ENCODE data around the gene PTPRA. TPM values are rescaled to one million over a fixed set of nuclear protein-coding genes. Genes with fewer than 3 reads are reported as not detected.

PTPRA gene
- total and polyA plus RNA-seq, 4 donors: 8.7 to 24.3 (median 15.7) TPM

GRCh38 chr20:3068075-3068474, 194.8 kb downstream of the PTPRA start:
- 78% methylated on average over 8 of the region's 8 CpGs for WGBS
- Histone ChIP-seq H3K9ac (ENCODE audit: low read depth in 1 of 2, low read length in 2 of 2) (no peak overlapping the region), H3K9me3 (ENCODE audit: control insufficient read depth in 4 of 4, low read length in 3 of 4) (no peaks in the 10 kb centered on the region), H3K4me1 (ENCODE audit: control insufficient read depth in 4 of 4, insufficient read depth in 4 of 4, low read length in 3 of 4) (peaks cover 7 to 55% (median 42%) of the 10 kb centered on the region in 4 donors), H3K27me3 (ENCODE audit: control insufficient read depth in 4 of 4, insufficient read depth in 4 of 4, low read length in 3 of 4) (peaks cover 0 to 3% (median 0%) of the 10 kb centered on the region in 4 donors), H3K27ac (ENCODE audit: low read depth in 1 of 2, low read length in 2 of 2) (peak overlapping the region; percentile 56 to 95), H3K36me3 (ENCODE audit: control insufficient read depth in 4 of 4, insufficient read depth in 3 of 4, low read depth in 1 of 4, low read length in 3 of 4) (no peaks in the 10 kb centered on the region), H3K4me3 (ENCODE audit: low read depth in 1 of 3, low read length in 3 of 3) (no peak overlapping the region)
- no peak for DNase-seq (ENCODE audit: low spot score)
- no peak for TF ChIP-seq NR2F2 (IDR thresholded peaks at IDR 0.05)
- TF ChIP-seq HNF4G (IDR thresholded peaks at IDR 0.05): no peak
- TF ChIP-seq YY1 (IDR thresholded peaks at IDR 0.05): no peak
- TF ChIP-seq JUND (IDR thresholded peaks at IDR 0.05): no peak
- no peak for TF ChIP-seq CTCF (IDR thresholded peaks at IDR 0.05; ENCODE audit: low read depth, low read length, missing input control)

DNA sequence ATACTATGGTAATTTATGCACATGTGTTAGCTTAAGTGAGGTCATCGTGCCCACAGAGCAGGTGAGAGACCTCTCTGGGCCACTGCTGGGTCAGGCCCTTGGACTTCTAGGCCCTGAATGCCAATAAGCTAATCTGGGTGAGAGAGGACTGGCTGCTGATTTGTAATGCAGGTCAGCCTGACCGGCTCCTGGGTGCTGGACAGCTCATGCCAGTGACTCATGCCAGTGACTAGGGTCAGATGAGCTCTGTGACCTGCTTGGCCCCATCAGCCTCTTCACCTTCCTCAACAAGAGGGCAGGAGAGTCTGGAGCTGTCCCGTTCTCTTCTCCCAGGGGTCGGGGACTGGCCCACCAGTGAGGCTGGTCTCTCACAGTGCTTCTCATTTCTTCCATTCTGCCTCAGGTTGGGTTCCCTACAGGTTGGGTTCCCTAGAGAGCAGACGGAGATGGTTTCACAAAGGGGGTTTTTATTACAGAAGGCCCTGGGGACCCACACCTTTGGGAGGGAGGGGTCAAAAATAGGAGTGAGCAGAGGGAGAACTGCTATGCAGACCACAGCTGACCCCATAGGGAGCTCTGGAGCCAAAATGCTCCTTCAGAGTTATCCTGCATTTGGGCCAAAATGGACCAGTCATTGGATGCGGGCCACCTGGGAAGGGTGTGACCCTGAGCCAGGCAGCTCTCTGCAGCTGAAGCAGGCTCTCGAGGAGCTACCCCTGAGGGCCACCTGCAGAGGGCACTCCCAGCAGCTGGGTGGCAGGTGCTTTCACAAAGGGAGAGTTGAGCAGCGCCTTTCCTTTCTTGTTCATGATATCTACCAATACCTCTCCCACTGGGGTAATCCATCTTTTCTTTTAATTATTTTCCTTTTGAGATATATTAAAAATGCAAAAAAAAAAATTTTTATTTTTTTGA, 196.0 kb downstream of the PTPRA start:
- Histone ChIP-seq H3K27me3 (ENCODE audit: control insufficient read depth in 4 of 4, insufficient read depth in 4 of 4, low read length in 3 of 4) (peaks cover 0 to 3% (median 0%) of the 10 kb centered on the region in 4 donors), H3K4me1 (ENCODE audit: control insufficient read depth in 4 of 4, insufficient read depth in 4 of 4, low read length in 3 of 4) (peaks cover 7 to 55% (median 42%) of the 10 kb centered on the region in 4 donors), H3K27ac (ENCODE audit: low read depth in 1 of 2, low read length in 2 of 2) (peak overlapping the region; percentile 56 to 95), H3K36me3 (ENCODE audit: control insufficient read depth in 4 of 4, insufficient read depth in 3 of 4, low read depth in 1 of 4, low read length in 3 of 4) (no peaks in the 10 kb centered on the region), H3K9me3 (ENCODE audit: control insufficient read depth in 4 of 4, low read length in 3 of 4) (no peaks in the 10 kb centered on the region), H3K9ac (ENCODE audit: low read depth in 1 of 2, low read length in 2 of 2) (no peak overlapping the region), H3K4me3 (ENCODE audit: low read depth in 1 of 3, low read length in 3 of 3) (no peak overlapping the region)
- no peak for DNase-seq (ENCODE audit: low spot score)
- 68% methylated on average over 8 of the region's 8 CpGs for WGBS
- TF ChIP-seq, protein P1, sequence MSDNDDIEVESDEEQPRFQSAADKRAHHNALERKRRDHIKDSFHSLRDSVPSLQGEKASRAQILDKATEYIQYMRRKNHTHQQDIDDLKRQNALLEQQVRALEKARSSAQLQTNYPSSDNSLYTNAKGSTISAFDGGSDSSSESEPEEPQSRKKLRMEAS (IDR thresholded peaks at IDR 0.05): peak; percentile 30
- TF ChIP-seq FOXA1 (IDR thresholded peaks at IDR 0.05) (no peak), JUND (IDR thresholded peaks at IDR 0.05) (peak; percentile 95 to 97), SP1 (IDR thresholded peaks at IDR 0.05) (peak; percentile 89), HNF4A (conservative IDR thresholded peaks at IDR 0.05) (peak; percentile 82 to 86), CTCF (IDR thresholded peaks at IDR 0.05; ENCODE audit: low read depth, low read length, missing input control) (no peak), HNF4G (IDR thresholded peaks at IDR 0.05) (peak; percentile 54), RXRA (IDR thresholded peaks at IDR 0.05) (peak; percentile 98), REST (IDR thresholded peaks at IDR 0.05) (peak; percentile 94), TAF1 (conservative IDR thresholded peaks at IDR 0.05) (no peak), RAD21 (IDR thresholded peaks at IDR 0.05) (no peak), YY1 (IDR thresholded peaks at IDR 0.05) (peak; percentile 18), ZBTB33 (IDR thresholded peaks at IDR 0.05) (no peak), FOXA2 (IDR thresholded peaks at IDR 0.05) (no peak), GABPA (IDR thresholded peaks at IDR 0.05 in 1 of 2, conservative IDR thresholded peaks at IDR 0.05 in 1 of 2) (no peak), NR2F2 (IDR thresholded peaks at IDR 0.05) (peak; percentile 64), EGR1 (IDR thresholded peaks at IDR 0.05; ENCODE audit: low read depth in 2 of 2) (no peak)
- TF ChIP-seq, protein P2, sequence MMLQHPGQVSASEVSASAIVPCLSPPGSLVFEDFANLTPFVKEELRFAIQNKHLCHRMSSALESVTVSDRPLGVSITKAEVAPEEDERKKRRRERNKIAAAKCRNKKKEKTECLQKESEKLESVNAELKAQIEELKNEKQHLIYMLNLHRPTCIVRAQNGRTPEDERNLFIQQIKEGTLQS (IDR thresholded peaks at IDR 0.05): peak; percentile 89
